Activated CD4-positive, CD25-positive, alpha-beta regulatory T cell treated with anti-CD3 and anti-CD28 coated beads, Interleukin-2, amount 50 U/mL, for 24 hours (primary cell): ENCODE results near the gene SPNS2.
"Not testable (repeated sequence)": the region's sequence is repeated elsewhere in the genome, so short reads cannot be mapped to it uniquely, and the experiment has no call there.

ENCODE experiments used
- ATAC-seq, 2 donors: fragments of 150-1000 bp; cut with Tn5 transposase; one replicate each; pipeline ENCODE4 v1.10.0; 2021; ENCODE audit warnings: mild to moderate bottlenecking in 1 of 2, moderate library complexity in 1 of 2

The SPNS2 gene

GRCh38 chr17:4573669-4574068, 75.0 kb downstream of the SPNS2 start:
- ATAC-seq: peak; percentile 99

- no peak for ATAC-seq
Observed at GRCh38 chr17:4574448-4575045, 75.9 kb downstream of the SPNS2 start.

GRCh38 chr17:4576161-4576558, 77.5 kb downstream of the SPNS2 start:
- no peak for ATAC-seq

- ATAC-seq: no peak
Observed at GRCh38 chr17:4576729-4577322, 78.1 kb downstream of the SPNS2 start.

GRCh38 chr17:4577386-4577993, 78.8 kb downstream of the SPNS2 start:
- ATAC-seq: no peak

GRCh38 chr17:4578349-4578748, 79.7 kb downstream of the SPNS2 start:
- not testable (repeated sequence) for ATAC-seq

GRCh38 chr17:4579678-4580077, 81.0 kb downstream of the SPNS2 start:
- no peak for ATAC-seq

- no peak for ATAC-seq
Observed at GRCh38 chr17:4580291-4580690, 81.6 kb downstream of the SPNS2 start.

GRCh38 chr17:4582101-4582501, 83.4 kb downstream of the SPNS2 start:
- ATAC-seq: no peak

- no peak for ATAC-seq
Observed at GRCh38 chr17:4582691-4583090, 84.0 kb downstream of the SPNS2 start.

- ATAC-seq: no peak
Observed at GRCh38 chr17:4583206-4583605, 84.5 kb downstream of the SPNS2 start.

GRCh38 chr17:4583782-4584100, 85.1 kb downstream of the SPNS2 start:
- ATAC-seq: peak; percentile 60 to 61

GRCh38 chr17:4584101-4584916, 85.6 kb downstream of the SPNS2 start, which contains the start of gene SMTNL2:
Gene SMTNL2 (plus strand): TSS chr17:4584529. CDS start chr17:4584606, 77 bp downstream.
- ATAC-seq: peak; percentile 34 to 39

- ATAC-seq: no peak
Observed at GRCh38 chr17:4584917-4585637, 86.4 kb downstream of the SPNS2 start.

- no peak for ATAC-seq
Observed at GRCh38 chr17:4585638-4585994, 86.9 kb downstream of the SPNS2 start.

GRCh38 chr17:4586043-4586442, 87.4 kb downstream of the SPNS2 start:
- no peak for ATAC-seq

GRCh38 chr17:4587195-4587594, 88.5 kb downstream of the SPNS2 start:
- no peak for ATAC-seq

- no peak for ATAC-seq
Observed at GRCh38 chr17:4587803-4588202, 89.1 kb downstream of the SPNS2 start.

- ATAC-seq: no peak
Observed at GRCh38 chr17:4588391-4588790, 89.7 kb downstream of the SPNS2 start.
